ENCODE results near the gene BMP6.

GRCh38 chr6:7868926-7869325 is 143.0 kb downstream of the BMP6 start:
- TF ChIP-seq, protein P1, sequence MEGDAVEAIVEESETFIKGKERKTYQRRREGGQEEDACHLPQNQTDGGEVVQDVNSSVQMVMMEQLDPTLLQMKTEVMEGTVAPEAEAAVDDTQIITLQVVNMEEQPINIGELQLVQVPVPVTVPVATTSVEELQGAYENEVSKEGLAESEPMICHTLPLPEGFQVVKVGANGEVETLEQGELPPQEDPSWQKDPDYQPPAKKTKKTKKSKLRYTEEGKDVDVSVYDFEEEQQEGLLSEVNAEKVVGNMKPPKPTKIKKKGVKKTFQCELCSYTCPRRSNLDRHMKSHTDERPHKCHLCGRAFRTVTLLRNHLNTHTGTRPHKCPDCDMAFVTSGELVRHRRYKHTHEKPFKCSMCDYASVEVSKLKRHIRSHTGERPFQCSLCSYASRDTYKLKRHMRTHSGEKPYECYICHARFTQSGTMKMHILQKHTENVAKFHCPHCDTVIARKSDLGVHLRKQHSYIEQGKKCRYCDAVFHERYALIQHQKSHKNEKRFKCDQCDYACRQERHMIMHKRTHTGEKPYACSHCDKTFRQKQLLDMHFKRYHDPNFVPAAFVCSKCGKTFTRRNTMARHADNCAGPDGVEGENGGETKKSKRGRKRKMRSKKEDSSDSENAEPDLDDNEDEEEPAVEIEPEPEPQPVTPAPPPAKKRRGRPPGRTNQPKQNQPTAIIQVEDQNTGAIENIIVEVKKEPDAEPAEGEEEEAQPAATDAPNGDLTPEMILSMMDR (IDR thresholded peaks at IDR 0.05) = no peak
- no peak for TF ChIP-seq POLR2AphosphoS5 (IDR thresholded peaks at IDR 0.05; ENCODE audit: insufficient read depth in 1 of 2, low read depth in 1 of 2)
- TF ChIP-seq POLR2A (IDR thresholded peaks at IDR 0.05) = no peak

Data from vagina (tissue), 2 donors.